ENCODE data around the gene OR8B4.

OR8B4 gene

DNA sequence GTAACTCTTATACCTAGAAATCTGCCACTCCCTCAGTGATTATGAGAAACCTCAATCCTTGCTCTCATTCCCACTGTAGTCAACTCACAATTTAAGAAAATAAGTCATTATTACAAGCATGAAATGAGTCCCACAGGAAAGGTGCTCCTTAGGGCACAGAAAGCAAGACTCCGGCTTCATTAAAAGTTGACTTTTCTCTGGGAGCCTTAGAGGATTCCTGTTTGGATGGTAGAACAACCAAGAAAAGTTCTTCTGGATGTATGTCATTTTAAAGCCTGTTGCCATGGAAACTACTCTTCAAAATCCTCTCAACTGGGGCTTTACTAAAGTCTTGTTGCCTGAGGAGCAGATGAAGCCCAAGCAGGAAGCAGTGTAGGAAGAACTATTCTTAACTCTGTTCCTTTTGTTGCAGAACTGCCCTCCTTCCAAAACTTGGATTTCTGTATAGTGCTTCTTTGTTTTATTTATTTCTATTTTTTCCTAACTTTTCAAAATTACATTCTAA, 21.0 kb upstream of the OR8B4 start, which contains the start of gene OR8B8:
Gene OR8B8 (minus strand): TSS at position 51 of the 505 bp plus-strand sequence. CDS start 4,611 bp downstream, outside the sequence.
- no peak within 1 kb of the TSS for H3K4me3 ChIP-seq (ENCODE audit: low read depth, low read length)
- DNase-seq (ENCODE audit: low read depth), result no peak
- TF ChIP-seq, protein P1, sequence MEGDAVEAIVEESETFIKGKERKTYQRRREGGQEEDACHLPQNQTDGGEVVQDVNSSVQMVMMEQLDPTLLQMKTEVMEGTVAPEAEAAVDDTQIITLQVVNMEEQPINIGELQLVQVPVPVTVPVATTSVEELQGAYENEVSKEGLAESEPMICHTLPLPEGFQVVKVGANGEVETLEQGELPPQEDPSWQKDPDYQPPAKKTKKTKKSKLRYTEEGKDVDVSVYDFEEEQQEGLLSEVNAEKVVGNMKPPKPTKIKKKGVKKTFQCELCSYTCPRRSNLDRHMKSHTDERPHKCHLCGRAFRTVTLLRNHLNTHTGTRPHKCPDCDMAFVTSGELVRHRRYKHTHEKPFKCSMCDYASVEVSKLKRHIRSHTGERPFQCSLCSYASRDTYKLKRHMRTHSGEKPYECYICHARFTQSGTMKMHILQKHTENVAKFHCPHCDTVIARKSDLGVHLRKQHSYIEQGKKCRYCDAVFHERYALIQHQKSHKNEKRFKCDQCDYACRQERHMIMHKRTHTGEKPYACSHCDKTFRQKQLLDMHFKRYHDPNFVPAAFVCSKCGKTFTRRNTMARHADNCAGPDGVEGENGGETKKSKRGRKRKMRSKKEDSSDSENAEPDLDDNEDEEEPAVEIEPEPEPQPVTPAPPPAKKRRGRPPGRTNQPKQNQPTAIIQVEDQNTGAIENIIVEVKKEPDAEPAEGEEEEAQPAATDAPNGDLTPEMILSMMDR (IDR thresholded peaks at IDR 0.05; ENCODE audit: low read depth, low read length), result no peak
- TF ChIP-seq POLR2A (IDR thresholded peaks at IDR 0.05; ENCODE audit: extremely low read depth, insufficient read length) (no peak), MYC (IDR thresholded peaks at IDR 0.05; ENCODE audit: low read depth, low read length) (no peak), MAX (IDR thresholded peaks at IDR 0.05; ENCODE audit: low read depth, low read length) (no peak)

DNA sequence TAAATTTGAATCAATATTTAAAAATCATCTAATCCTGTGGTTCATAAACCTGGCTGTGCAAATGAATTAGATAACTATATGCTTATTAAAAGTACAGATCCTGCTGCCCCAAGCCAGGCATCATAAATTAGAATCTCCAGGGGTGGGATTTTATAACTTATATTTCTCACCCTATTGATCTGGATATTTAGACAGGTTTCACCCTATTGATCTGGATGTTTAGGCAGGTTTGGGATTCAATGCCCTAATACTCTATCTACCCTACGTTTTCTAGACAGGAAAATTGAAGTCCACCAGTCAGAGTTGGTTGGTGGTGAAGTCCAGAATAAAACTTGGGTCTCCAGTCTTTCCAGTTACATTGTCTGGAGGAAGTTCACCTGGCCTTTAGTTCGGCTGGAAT, 18.2 kb upstream of the OR8B4 start:
- no peak overlapping the region for H3K4me3 ChIP-seq (ENCODE audit: low read depth, low read length)
- TF ChIP-seq MYC (IDR thresholded peaks at IDR 0.05; ENCODE audit: low read depth, low read length), result no peak
- TF ChIP-seq POLR2A (IDR thresholded peaks at IDR 0.05; ENCODE audit: extremely low read depth, insufficient read length), result no peak
- DNase-seq (ENCODE audit: low read depth), result no peak

- DNase-seq (ENCODE audit: low read depth), result no peak
- TF ChIP-seq, protein P1 (IDR thresholded peaks at IDR 0.05; ENCODE audit: low read depth, low read length), result no peak
- TF ChIP-seq MYC (IDR thresholded peaks at IDR 0.05; ENCODE audit: low read depth, low read length), result no peak
- TF ChIP-seq MAX (IDR thresholded peaks at IDR 0.05; ENCODE audit: low read depth, low read length), result no peak
- no peak for TF ChIP-seq POLR2A (IDR thresholded peaks at IDR 0.05; ENCODE audit: extremely low read depth, insufficient read length)
- H3K4me3 ChIP-seq (ENCODE audit: low read depth, low read length), result no peak overlapping the region
Measured at GRCh38 chr11:124442442-124442841, 17.8 kb upstream of the OR8B4 start.

DNA sequence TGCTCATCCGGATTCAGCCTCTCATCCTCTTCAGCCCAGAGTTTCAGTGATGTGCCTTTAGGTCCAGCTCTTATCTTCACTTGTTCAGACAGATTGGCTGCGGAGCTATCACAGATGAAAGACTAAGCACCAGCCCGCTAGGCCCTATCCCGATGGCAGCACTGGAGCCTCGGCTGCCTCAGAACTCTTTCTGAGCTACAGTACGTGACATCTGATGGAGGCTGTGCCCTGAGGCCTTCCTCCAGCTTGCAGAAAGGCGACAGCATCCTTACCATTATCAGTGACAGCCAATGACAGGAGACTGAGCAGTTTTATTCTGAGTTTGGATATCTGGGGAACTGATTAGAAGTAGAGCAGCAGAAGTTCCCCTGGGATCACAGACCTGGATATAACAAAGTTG, 16.8 kb upstream of the OR8B4 start:
- H3K4me3 ChIP-seq (ENCODE audit: low read depth, low read length), result no peak overlapping the region
- TF ChIP-seq, protein P1 (IDR thresholded peaks at IDR 0.05; ENCODE audit: low read depth, low read length), result no peak
- no peak for TF ChIP-seq MYC (IDR thresholded peaks at IDR 0.05; ENCODE audit: low read depth, low read length)
- no peak for TF ChIP-seq POLR2A (IDR thresholded peaks at IDR 0.05; ENCODE audit: extremely low read depth, insufficient read length)
- TF ChIP-seq MAX (IDR thresholded peaks at IDR 0.05; ENCODE audit: low read depth, low read length), result no peak
- DNase-seq (ENCODE audit: low read depth), result no peak

GRCh38 chr11:124441081-124441480, 16.4 kb upstream of the OR8B4 start:
- DNase-seq (ENCODE audit: low read depth), result no peak
- no peak overlapping the region for H3K4me3 ChIP-seq (ENCODE audit: low read depth, low read length)
- TF ChIP-seq MYC (IDR thresholded peaks at IDR 0.05; ENCODE audit: low read depth, low read length) (no peak), MAX (IDR thresholded peaks at IDR 0.05; ENCODE audit: low read depth, low read length) (no peak)
- TF ChIP-seq, protein P1 (IDR thresholded peaks at IDR 0.05; ENCODE audit: low read depth, low read length), result no peak

- TF ChIP-seq MAX (IDR thresholded peaks at IDR 0.05; ENCODE audit: low read depth, low read length), result no peak
- no peak for TF ChIP-seq MYC (IDR thresholded peaks at IDR 0.05; ENCODE audit: low read depth, low read length)
- no peak for TF ChIP-seq POLR2A (IDR thresholded peaks at IDR 0.05; ENCODE audit: extremely low read depth, insufficient read length)
- TF ChIP-seq, protein P1 (IDR thresholded peaks at IDR 0.05; ENCODE audit: low read depth, low read length), result no peak
- no peak overlapping the region for H3K4me3 ChIP-seq (ENCODE audit: low read depth, low read length)
- DNase-seq (ENCODE audit: low read depth), result no peak
Measured at GRCh38 chr11:124440608-124441007, 15.9 kb upstream of the OR8B4 start.

All from NB4 (cell line).